Glomerular endothelial cell (primary cell): ENCODE measurements around the gene LCOR. TPM values are rescaled to one million over a fixed set of nuclear protein-coding genes. Genes with fewer than 3 reads are reported as not detected.

ENCODE experiments used
- total RNA-seq: library from RNA; depleted of rRNA; stranded (reverse); fragments of >200 nt; gene quantifications from 2 replicates; pipeline ENCODE4 v1.2.3, GENCODE V29; 2015

LCOR gene
- total RNA-seq, 1 donor from 2014 or later, result 30.5 TPM

Other genes starting within 250 kb of the LCOR start
- gene TM9SF3, start 245.3 kb upstream of the LCOR start, total RNA-seq, result 62.2 and 70.7 TPM in 2 replicates
- gene PIK3AP1, start 111.8 kb upstream of the LCOR start, total RNA-seq, result 0.06 and 0.10 TPM in 2 replicates